ENCODE measurements around the gene SERINC3. TPM values are rescaled to one million over a fixed set of nuclear protein-coding genes. Genes with fewer than 3 reads are reported as not detected.

SERINC3 gene
- total RNA-seq, 1 experiment from 2014 or later: 41.3 TPM

- TF ChIP-seq STAT6 (CRISPR knock-in tag; conservative IDR thresholded peaks at IDR 0.05; ENCODE audit: low read depth): no peak
- no peak for TF ChIP-seq CBFB (CRISPR knock-in tag; IDR thresholded peaks at IDR 0.05; ENCODE audit: low read depth)
- no peak for TF ChIP-seq SP1 (CRISPR knock-in tag; conservative IDR thresholded peaks at IDR 0.05)
- no peak for TF ChIP-seq CREM (CRISPR knock-in tag; IDR thresholded peaks at IDR 0.05)
- TF ChIP-seq, protein P1, sequence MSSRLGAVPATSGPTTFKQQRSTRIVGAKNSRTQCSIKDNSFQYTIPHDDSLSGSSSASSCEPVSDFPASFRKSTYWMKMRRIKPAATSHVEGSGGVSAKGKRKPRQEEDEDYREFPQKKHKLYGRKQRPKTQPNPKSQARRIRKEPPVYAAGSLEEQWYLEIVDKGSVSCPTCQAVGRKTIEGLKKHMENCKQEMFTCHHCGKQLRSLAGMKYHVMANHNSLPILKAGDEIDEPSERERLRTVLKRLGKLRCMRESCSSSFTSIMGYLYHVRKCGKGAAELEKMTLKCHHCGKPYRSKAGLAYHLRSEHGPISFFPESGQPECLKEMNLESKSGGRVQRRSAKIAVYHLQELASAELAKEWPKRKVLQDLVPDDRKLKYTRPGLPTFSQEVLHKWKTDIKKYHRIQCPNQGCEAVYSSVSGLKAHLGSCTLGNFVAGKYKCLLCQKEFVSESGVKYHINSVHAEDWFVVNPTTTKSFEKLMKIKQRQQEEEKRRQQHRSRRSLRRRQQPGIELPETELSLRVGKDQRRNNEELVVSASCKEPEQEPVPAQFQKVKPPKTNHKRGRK (CRISPR knock-in tag; IDR thresholded peaks at IDR 0.05; ENCODE audit: borderline replicate concordance): no peak
These were observed 24.1 kb downstream of the SERINC3 start (continued) for GRCh38 chr20:44497761-44498160.

DNA sequence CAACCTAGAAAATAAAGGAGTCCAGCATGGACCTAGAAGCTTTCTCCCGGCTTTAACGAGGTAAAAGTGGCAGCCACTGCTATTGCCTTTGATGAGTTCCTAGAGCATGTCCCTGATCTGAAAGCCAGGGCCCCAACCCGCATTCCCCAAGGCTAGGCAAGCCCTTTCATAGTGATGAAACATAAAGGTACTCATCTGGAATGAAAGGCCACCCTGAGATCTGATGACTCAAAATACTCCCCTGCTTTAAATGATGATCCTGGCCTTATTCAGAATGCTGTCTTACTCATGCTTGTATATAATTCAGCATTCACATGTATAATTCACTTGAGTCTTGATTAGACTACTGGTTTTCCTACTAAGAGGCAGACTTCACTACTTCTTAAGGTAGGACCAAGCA is 24.9 kb downstream of the SERINC3 start:
- ATAC-seq (no peak), DNase-seq (ENCODE audit: low spot score) (no peak)
- CTCF ChIA-PET: no interaction called here
- Mint-ChIP-seq H3K4me3 (no peak overlapping the region), H3K36me3 (peaks cover 50% of the 10 kb centered on the region), H3K9me3 (no peaks in the 10 kb centered on the region), H3K4me1 (no peaks in the 10 kb centered on the region), H3K27ac (no peak overlapping the region), H3K27me3 (ENCODE audit: low read depth) (no peaks in the 10 kb centered on the region)
- TF ChIP-seq ESRRA (CRISPR knock-in tag; IDR thresholded peaks at IDR 0.05; ENCODE audit: borderline replicate concordance): no peak
- TF ChIP-seq FOXK1 (CRISPR knock-in tag; IDR thresholded peaks at IDR 0.05): no peak
- no peak for TF ChIP-seq GTF2I (CRISPR knock-in tag; conservative IDR thresholded peaks at IDR 0.05)
- no peak for TF ChIP-seq NR2C2 (CRISPR knock-in tag; IDR thresholded peaks at IDR 0.05)
- TF ChIP-seq TP53 (CRISPR knock-in tag; IDR thresholded peaks at IDR 0.05): no peak
- TF ChIP-seq NFATC4 (CRISPR knock-in tag; IDR thresholded peaks at IDR 0.05): no peak
- no peak for TF ChIP-seq GABPB1 (CRISPR knock-in tag; IDR thresholded peaks at IDR 0.05)
- no peak for TF ChIP-seq SMAD3 (CRISPR knock-in tag; IDR thresholded peaks at IDR 0.05; ENCODE audit: borderline replicate concordance)
- TF ChIP-seq ZSCAN18 (CRISPR knock-in tag; IDR thresholded peaks at IDR 0.05): no peak
- TF ChIP-seq ZNF416 (CRISPR knock-in tag; IDR thresholded peaks at IDR 0.05): no peak
- TF ChIP-seq RORB (CRISPR knock-in tag; IDR thresholded peaks at IDR 0.05): no peak
- TF ChIP-seq, protein P2, sequence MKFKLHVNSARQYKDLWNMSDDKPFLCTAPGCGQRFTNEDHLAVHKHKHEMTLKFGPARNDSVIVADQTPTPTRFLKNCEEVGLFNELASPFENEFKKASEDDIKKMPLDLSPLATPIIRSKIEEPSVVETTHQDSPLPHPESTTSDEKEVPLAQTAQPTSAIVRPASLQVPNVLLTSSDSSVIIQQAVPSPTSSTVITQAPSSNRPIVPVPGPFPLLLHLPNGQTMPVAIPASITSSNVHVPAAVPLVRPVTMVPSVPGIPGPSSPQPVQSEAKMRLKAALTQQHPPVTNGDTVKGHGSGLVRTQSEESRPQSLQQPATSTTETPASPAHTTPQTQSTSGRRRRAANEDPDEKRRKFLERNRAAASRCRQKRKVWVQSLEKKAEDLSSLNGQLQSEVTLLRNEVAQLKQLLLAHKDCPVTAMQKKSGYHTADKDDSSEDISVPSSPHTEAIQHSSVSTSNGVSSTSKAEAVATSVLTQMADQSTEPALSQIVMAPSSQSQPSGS (CRISPR knock-in tag; IDR thresholded peaks at IDR 0.05; ENCODE audit: borderline replicate concordance, low read depth): no peak
- POLR2A ChIA-PET: no interaction called here

- CTCF ChIA-PET: no interaction called here
- ATAC-seq (no peak), DNase-seq (ENCODE audit: low spot score) (no peak)
- no peak overlapping the region for H3K4me3 Mint-ChIP-seq
- no peaks in the 10 kb centered on the region for H3K27me3 Mint-ChIP-seq (ENCODE audit: low read depth)
- H3K4me1 Mint-ChIP-seq: no peaks in the 10 kb centered on the region
- H3K9me3 Mint-ChIP-seq: no peaks in the 10 kb centered on the region
- H3K27ac Mint-ChIP-seq: no peak overlapping the region
- peaks cover 48% of the 10 kb centered on the region for H3K36me3 Mint-ChIP-seq
- POLR2A ChIA-PET: no interaction called here
- TF ChIP-seq, protein P3, sequence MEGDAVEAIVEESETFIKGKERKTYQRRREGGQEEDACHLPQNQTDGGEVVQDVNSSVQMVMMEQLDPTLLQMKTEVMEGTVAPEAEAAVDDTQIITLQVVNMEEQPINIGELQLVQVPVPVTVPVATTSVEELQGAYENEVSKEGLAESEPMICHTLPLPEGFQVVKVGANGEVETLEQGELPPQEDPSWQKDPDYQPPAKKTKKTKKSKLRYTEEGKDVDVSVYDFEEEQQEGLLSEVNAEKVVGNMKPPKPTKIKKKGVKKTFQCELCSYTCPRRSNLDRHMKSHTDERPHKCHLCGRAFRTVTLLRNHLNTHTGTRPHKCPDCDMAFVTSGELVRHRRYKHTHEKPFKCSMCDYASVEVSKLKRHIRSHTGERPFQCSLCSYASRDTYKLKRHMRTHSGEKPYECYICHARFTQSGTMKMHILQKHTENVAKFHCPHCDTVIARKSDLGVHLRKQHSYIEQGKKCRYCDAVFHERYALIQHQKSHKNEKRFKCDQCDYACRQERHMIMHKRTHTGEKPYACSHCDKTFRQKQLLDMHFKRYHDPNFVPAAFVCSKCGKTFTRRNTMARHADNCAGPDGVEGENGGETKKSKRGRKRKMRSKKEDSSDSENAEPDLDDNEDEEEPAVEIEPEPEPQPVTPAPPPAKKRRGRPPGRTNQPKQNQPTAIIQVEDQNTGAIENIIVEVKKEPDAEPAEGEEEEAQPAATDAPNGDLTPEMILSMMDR (IDR thresholded peaks at IDR 0.05): no peak
- TF ChIP-seq ATF6 (CRISPR knock-in tag; IDR thresholded peaks at IDR 0.05): no peak
- TF ChIP-seq, protein P4, sequence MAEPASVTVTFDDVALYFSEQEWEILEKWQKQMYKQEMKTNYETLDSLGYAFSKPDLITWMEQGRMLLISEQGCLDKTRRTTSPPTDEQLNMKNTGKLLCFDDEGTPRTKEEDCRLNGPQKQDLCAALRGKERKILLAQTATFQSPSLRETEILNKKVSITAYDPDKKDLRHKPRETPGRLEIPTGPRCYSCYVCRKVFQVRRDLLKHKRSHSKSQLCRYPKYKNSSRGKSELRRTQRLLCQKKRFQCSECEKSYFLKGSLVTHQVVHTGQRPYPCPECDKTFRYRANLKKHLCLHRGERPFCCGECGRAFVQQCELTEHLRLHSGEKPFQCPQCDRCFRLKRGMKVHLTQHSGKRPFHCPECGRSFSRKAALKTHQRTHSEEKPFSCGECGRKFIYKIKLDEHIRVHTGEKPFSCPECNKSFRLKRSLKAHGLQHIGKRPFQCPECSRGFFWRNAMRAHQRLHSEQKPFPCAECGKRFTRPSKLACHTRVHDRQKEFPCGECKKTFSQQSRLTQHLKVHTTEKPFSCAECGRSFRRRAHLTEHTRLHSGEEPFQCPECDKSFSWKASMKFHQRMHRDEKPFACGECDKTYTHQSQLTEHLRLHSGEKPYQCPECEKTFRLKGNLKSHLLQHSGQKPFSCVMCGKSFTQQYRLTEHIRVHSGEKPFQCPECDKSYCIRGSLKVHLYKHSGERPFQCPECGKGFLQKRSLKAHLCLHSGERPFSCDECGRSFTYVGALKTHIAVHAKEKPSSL (CRISPR knock-in tag; conservative IDR thresholded peaks at IDR 0.05): no peak
These were observed 25.9 kb downstream of the SERINC3 start for GRCh38 chr20:44495802-44496481.

All from WTC11 (cell line).